GM12891 (cell line): Measurements from ENCODE around the gene NCOR1.

Experiments used
- PAX5 ChIP-seq: IDR thresholded peaks from 2 replicates; pipeline ENCODE4 v1.6.1; 2011; ENCODE audit warnings: low read length, moderate library complexity, mild to moderate bottlenecking; ENCODE audit not compliant: insufficient read depth, severe bottlenecking
- POLR2A ChIP-seq: IDR thresholded peaks from 2 replicates; pipeline ENCODE4 v1.6.1; 2011; ENCODE audit warnings: low read depth, low read length, control low read depth
- POLR2AphosphoS5 ChIP-seq: IDR thresholded peaks from 2 replicates; pipeline ENCODE4 v1.6.1; 2011; ENCODE audit warnings: low read depth, low read length, control low read depth
- SPI1 ChIP-seq: IDR thresholded peaks from 2 replicates; pipeline ENCODE4 v1.6.1; 2011; ENCODE audit warnings: low read depth, low read length, control low read depth
- TAF1 ChIP-seq: IDR thresholded peaks from 2 replicates; pipeline ENCODE4 v1.6.1; 2011; ENCODE audit warnings: low read depth, low read length, control low read depth

DNA sequence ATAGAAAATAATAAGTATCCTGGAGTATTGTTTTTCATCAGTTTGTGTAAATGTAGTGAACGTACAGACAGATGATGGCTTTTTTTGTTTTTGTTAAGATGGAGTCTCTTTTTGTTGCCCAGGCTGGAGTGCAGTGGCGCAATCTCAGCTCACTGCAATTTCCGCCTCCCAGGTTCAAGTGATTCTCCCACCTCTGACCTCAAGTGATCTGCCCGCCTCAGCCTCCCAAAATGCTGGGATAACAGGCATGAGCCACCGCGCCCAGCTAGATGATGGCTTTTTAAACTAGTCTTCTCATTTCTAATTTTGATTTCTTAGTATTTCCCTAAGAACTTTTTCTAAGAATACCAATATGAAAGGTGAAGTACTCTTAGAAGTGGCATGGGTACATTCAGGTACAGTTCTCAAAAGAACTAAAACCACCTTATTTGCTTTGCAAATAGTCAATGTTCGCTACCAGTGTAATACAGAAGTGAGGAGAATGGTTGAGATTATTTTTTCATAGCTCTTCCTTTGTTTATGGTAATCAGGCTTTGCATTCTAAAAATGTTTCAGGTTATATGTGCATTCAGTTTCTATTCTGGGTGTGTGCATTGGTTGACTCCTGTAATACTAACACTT lies 181.5 kb downstream of the NCOR1 start:
- TF ChIP-seq POLR2AphosphoS5 (no peak), SPI1 (no peak), POLR2A (no peak), TAF1 (no peak), PAX5 (no peak)
